ENCODE measurements around the gene ATP2B3. TPM values are rescaled to one million over a fixed set of nuclear protein-coding genes. Genes with fewer than 3 reads are reported as not detected.

ATP2B3 gene
- polyA plus RNA-seq, 3 donors, result 0.01 TPM; not detected in 2

- WGBS (ENCODE audit: insufficient coverage), result 94% methylated on average over 2 of the region's 7 CpGs
- intact Hi-C loops (cut with micrococcal nuclease), result no loop called here
- peaks cover 27 to 59% (median 45%) of the 10 kb centered on the region in 3 donors for H3K27me3 Mint-ChIP-seq (ENCODE audit: low read depth in 3 of 3)
- TF ChIP-seq CTCF (IDR thresholded peaks at IDR 0.05), result no peak
- H2AFZ ChIP-seq (ENCODE audit: insufficient read depth, low read depth, low read length, poor library complexity, severe bottlenecking), result no peak overlapping the region
- H3K9ac ChIP-seq (ENCODE audit: insufficient read depth, low read length, poor library complexity, severe bottlenecking), result no peak overlapping the region
- no peaks in the 10 kb centered on the region for H3K4me1 ChIP-seq (ENCODE audit: control insufficient read depth in 1 of 2, insufficient read depth in 2 of 2, low read length in 2 of 2)
- H3K4me2 ChIP-seq (replicated peaks; ENCODE audit: extremely low read depth, low read length, poor library complexity, severe bottlenecking), result no peak overlapping the region
- no peaks in the 10 kb centered on the region for H3K36me3 Mint-ChIP-seq
- DNase-seq, result no peak
- peaks cover 6 to 23% of the 10 kb centered on the region in 2 donors for H3K27me3 ChIP-seq (ENCODE audit: control insufficient read depth in 2 of 2, insufficient read depth in 2 of 2, low read length in 2 of 2)
- H3K79me2 ChIP-seq (ENCODE audit: insufficient read depth, low read length), result no peaks in the 10 kb centered on the region
- no peak overlapping the region for H3K27ac Mint-ChIP-seq
- no peaks in the 10 kb centered on the region for H3K36me3 ChIP-seq (replicated peaks in 1 of 2; ENCODE audit: control insufficient read depth in 1 of 2, insufficient read depth in 2 of 2, low read length in 2 of 2)
- H3K4me3 ChIP-seq (replicated peaks in 1 of 3; ENCODE audit: low read depth in 2 of 3, low read length in 3 of 3), result no peak overlapping the region
- H3K4me3 Mint-ChIP-seq, result no peak overlapping the region
- H3K9me3 Mint-ChIP-seq, result peaks cover 0 to 4% (median 0%) of the 10 kb centered on the region in 7 donors
- no peak overlapping the region for H3K27ac ChIP-seq (ENCODE audit: low read depth in 1 of 2, low read length in 2 of 2)
- no peaks in the 10 kb centered on the region for H4K20me1 ChIP-seq (ENCODE audit: insufficient read depth, low read length)
- H3K9me3 ChIP-seq (replicated peaks in 1 of 2; ENCODE audit: control insufficient read depth in 1 of 2, insufficient read depth in 1 of 2, low read length in 2 of 2), result no peaks in the 10 kb centered on the region
- H3K4me1 Mint-ChIP-seq, result no peaks in the 10 kb centered on the region
These were observed 3.0 kb downstream of the ATP2B3 start for GRCh38 chrX:153520287-153520917.

GRCh38 chrX:153521034-153521433 is 3.6 kb downstream of the ATP2B3 start:
- Mint-ChIP-seq H3K27ac (no peak overlapping the region), H3K36me3 (no peaks in the 10 kb centered on the region), H3K4me3 (no peak overlapping the region), H3K9me3 (peaks cover 0 to 4% (median 0%) of the 10 kb centered on the region in 7 donors), H3K27me3 (ENCODE audit: low read depth in 3 of 3) (peaks cover 25 to 55% (median 41%) of the 10 kb centered on the region in 3 donors), H3K4me1 (no peaks in the 10 kb centered on the region)
- H3K4me1 ChIP-seq (ENCODE audit: control insufficient read depth in 1 of 2, insufficient read depth in 2 of 2, low read length in 2 of 2), result no peaks in the 10 kb centered on the region
- no peak for TF ChIP-seq CTCF (IDR thresholded peaks at IDR 0.05)
- no peaks in the 10 kb centered on the region for H3K9me3 ChIP-seq (replicated peaks in 1 of 2; ENCODE audit: control insufficient read depth in 1 of 2, insufficient read depth in 1 of 2, low read length in 2 of 2)
- H3K4me3 ChIP-seq (replicated peaks in 1 of 3; ENCODE audit: low read depth in 2 of 3, low read length in 3 of 3), result no peak overlapping the region
- no peak overlapping the region for H3K27ac ChIP-seq (ENCODE audit: low read depth in 1 of 2, low read length in 2 of 2)
- peaks cover 6 to 23% of the 10 kb centered on the region in 2 donors for H3K27me3 ChIP-seq (ENCODE audit: control insufficient read depth in 2 of 2, insufficient read depth in 2 of 2, low read length in 2 of 2)
- H3K79me2 ChIP-seq (ENCODE audit: insufficient read depth, low read length), result no peaks in the 10 kb centered on the region
- intact Hi-C loops (cut with micrococcal nuclease), result no loop called here
- H3K36me3 ChIP-seq (replicated peaks in 1 of 2; ENCODE audit: control insufficient read depth in 1 of 2, insufficient read depth in 2 of 2, low read length in 2 of 2), result no peaks in the 10 kb centered on the region
- H3K4me2 ChIP-seq (replicated peaks; ENCODE audit: extremely low read depth, low read length, poor library complexity, severe bottlenecking), result no peak overlapping the region
- no peak overlapping the region for H2AFZ ChIP-seq (ENCODE audit: insufficient read depth, low read depth, low read length, poor library complexity, severe bottlenecking)
- no peaks in the 10 kb centered on the region for H4K20me1 ChIP-seq (ENCODE audit: insufficient read depth, low read length)
- DNase-seq, result no peak
- no peak overlapping the region for H3K9ac ChIP-seq (ENCODE audit: insufficient read depth, low read length, poor library complexity, severe bottlenecking)
- 73% methylated on average over 7 of the region's 9 CpGs for WGBS (ENCODE audit: insufficient coverage)

Data from CD14-positive monocyte (primary cell).